Measurements from ENCODE around the gene RPH3AL.
"Not testable (repeated sequence)": the region's sequence is repeated elsewhere in the genome, so short reads cannot be mapped to it uniquely, and the experiment has no call there.

Gene RPH3AL

DNA sequence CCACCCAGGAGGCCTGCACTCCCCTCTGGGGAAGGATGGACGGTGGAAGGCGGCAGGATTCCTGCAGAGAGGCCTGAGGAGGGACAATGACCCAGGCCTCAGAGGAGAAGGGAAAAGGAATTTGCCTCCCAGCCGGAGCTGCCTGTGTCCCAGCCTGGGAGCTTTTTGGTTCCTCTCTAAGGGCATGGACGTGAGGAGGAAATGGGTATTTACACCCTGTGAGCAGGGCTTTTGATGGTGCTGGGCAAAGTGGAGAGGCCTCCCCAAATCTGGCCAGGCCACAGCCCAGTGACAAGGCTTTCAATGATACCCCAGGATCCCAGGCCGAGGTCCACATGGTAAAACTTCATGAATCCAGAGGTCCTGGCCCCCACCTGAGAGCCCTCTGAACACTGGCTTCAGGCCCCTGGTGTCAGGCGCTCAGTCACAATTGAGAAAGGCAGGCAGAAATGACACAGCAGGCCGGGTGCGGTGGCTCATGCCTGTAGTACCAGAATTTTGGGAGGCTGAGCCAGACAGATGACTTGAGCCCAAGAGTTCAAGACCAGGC is 115.1 kb downstream of the RPH3AL start:
- no peak for DNase-seq
- H3K27ac ChIP-seq: no peak overlapping the region
- H3K36me3 ChIP-seq: no peaks in the 10 kb centered on the region
- no peak overlapping the region for H3K4me3 ChIP-seq (ENCODE audit: low read depth, low read length)
- H3K9me3 ChIP-seq (ENCODE audit: severe bottlenecking): no peaks in the 10 kb centered on the region
- TF ChIP-seq, protein P1, sequence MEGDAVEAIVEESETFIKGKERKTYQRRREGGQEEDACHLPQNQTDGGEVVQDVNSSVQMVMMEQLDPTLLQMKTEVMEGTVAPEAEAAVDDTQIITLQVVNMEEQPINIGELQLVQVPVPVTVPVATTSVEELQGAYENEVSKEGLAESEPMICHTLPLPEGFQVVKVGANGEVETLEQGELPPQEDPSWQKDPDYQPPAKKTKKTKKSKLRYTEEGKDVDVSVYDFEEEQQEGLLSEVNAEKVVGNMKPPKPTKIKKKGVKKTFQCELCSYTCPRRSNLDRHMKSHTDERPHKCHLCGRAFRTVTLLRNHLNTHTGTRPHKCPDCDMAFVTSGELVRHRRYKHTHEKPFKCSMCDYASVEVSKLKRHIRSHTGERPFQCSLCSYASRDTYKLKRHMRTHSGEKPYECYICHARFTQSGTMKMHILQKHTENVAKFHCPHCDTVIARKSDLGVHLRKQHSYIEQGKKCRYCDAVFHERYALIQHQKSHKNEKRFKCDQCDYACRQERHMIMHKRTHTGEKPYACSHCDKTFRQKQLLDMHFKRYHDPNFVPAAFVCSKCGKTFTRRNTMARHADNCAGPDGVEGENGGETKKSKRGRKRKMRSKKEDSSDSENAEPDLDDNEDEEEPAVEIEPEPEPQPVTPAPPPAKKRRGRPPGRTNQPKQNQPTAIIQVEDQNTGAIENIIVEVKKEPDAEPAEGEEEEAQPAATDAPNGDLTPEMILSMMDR (IDR thresholded peaks at IDR 0.05; ENCODE audit: low read depth, low read length): no peak
- H3K27me3 ChIP-seq (ENCODE audit: insufficient read depth, low read depth, severe bottlenecking): no peaks in the 10 kb centered on the region

DNA sequence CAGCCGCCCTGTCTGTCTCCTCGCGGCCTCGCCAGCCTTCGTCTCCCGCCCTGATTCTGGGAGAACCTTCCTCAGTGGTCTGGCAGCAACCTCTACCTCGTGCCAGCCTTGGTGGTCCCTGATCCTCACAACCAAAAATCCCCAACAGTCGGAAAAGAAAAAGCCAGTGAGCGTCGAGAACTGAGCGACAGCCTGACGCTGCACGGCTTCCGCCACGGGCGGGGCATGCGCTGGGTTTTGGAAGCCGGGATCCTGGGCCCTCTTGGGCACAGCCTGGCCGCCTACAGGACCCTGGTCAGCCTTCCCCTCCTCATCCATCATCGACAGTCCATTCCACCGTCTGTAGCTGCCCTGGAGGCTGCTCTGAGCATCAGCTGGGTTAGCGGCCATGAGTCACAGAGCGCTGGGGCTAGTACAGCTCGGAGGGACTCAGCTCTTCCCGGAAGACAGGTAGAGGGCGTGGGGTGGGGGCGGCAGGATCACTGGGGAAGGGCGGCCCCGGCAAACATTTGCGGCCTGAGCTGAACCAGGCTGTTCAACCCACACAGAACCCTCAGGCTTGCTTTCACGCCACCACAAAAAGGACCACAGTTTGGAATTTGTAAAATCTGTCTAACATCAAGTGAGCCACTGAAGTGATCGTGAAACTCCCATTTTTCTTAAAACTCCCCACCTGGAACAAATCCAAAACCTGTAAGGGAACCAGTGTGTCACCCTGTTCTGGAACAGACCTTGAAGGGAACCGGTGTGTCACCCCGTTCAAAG is 115.8 kb downstream of the RPH3AL start:
- Histone ChIP-seq H3K4me3 (ENCODE audit: low read depth, low read length) (no peak overlapping the region), H3K9me3 (ENCODE audit: severe bottlenecking) (no peaks in the 10 kb centered on the region), H3K36me3 (no peaks in the 10 kb centered on the region), H3K27me3 (ENCODE audit: insufficient read depth, low read depth, severe bottlenecking) (no peaks in the 10 kb centered on the region), H3K27ac (no peak overlapping the region)
- TF ChIP-seq, protein P1 (IDR thresholded peaks at IDR 0.05; ENCODE audit: low read depth, low read length): no peak
- no peak for DNase-seq

DNA sequence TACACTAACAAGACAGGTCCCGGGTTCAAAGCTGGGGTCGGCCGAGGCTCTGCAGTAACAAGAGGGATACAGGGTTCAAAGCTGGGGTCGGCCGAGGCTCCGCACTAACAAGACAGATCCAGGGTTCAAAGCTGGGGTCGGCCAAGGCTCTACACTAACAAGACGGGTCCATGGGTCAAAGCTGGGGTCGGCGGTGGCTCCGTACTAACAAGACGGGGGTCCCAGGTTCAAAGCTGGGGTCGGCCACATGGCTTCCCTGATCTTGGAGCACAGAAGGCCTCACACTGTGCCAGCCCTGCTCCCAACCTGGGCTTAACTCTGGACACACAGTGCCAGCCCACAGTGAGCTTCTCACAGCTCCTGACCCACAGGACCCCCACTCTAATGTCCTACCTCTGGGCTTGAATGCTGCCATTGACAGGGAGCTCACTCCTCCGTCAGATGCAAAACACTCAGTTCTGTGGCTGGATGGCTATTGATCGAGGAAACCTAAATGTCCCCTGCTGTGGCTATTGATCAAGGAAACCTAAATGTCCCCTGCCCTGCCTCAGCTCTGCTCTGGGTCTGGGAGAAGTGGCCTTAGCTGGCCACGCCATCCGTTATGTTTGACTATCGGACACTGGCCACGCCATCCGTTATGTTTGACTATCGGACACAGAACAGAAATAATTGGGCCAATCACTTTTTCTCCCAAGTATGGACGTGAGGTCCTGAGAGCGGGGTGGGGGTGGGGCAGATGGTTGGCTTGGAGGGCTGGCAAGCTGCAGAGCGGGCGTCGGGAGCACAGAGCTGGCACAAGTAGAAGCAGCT is 116.6 kb downstream of the RPH3AL start:
- Histone ChIP-seq H3K9me3 (ENCODE audit: severe bottlenecking) (no peaks in the 10 kb centered on the region), H3K4me3 (ENCODE audit: low read depth, low read length) (no peak overlapping the region), H3K36me3 (no peaks in the 10 kb centered on the region), H3K27me3 (ENCODE audit: insufficient read depth, low read depth, severe bottlenecking) (no peaks in the 10 kb centered on the region), H3K27ac (no peak overlapping the region)
- DNase-seq: no peak
- TF ChIP-seq, protein P1 (IDR thresholded peaks at IDR 0.05; ENCODE audit: low read depth, low read length): no peak

DNA sequence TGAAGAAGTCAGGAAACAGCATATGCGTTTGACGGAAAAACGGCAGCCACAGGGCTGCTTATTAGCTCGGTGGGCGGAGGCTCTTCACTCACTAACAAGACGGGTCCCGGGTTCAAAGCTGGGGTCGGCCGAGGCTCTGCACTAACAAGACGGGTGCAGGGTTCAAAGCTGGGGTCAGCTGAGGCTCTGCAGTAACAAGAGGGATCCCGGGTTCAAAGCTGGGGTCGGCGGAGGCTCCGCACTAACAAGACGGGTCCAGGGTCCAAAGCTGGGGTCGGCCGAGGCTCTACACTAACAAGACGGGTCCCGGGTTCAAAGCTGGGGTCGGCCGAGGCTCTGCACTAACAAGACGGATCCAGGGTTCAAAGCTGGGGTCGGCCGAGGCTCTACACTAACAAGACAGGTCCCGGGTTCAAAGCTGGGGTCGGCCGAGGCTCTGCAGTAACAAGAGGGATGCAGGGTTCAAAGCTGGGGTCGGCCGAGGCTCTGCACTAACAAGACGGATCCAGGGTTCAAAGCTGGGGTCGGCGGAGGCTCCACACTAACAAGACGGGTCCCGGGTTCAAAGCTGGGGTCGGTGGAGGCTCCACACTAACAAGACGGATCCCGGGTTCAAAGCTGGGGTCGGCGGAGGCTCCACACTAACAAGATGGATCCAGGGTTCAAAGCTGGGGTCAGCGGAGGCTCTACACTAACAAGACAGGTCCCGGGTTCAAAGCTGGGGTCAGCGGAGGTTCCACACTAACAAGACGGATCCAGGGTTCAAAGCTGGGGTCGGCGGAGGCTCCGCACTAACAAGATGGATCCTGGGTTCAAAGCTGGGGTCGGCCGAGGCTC is 117.4 kb downstream of the RPH3AL start:
- H3K36me3 ChIP-seq; H3K27ac ChIP-seq; H3K9me3 ChIP-seq (ENCODE audit: severe bottlenecking); H3K27me3 ChIP-seq (ENCODE audit: insufficient read depth, low read depth, severe bottlenecking); H3K4me3 ChIP-seq (ENCODE audit: low read depth, low read length): not testable (repeated sequence)
- peak; percentile 9 for DNase-seq

- H3K27ac ChIP-seq; H3K36me3 ChIP-seq; H3K4me3 ChIP-seq (ENCODE audit: low read depth, low read length); H3K27me3 ChIP-seq (ENCODE audit: insufficient read depth, low read depth, severe bottlenecking); H3K9me3 ChIP-seq (ENCODE audit: severe bottlenecking): not testable (repeated sequence)
- DNase-seq: peak; percentile 6
Measured at GRCh38 chr17:234163-234993, 118.2 kb downstream of the RPH3AL start.

DNA sequence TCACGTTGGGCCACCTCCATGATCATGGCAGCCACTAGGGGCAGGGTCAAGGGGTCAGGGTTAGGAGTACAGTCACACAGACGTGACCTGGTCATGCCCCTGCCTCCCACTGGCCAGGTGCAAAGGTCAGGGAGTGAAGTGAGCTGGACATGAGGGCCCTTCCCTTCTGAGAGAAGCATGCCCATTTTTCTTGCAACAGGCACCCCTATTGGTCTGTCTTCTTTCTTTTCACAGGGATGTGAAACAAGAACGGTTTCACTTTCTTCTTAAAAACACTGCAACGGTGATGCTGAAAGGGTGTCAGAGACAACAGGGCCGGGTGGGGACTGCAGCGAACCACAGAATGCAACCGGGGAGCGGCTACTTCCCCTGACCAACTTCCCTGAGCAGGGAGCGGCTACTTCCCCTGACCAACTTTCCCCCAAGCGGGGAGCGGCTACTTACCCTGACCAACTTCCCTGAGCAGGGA is 119.1 kb downstream of the RPH3AL start:
- no peaks in the 10 kb centered on the region for H3K27me3 ChIP-seq (ENCODE audit: insufficient read depth, low read depth, severe bottlenecking)
- H3K27ac ChIP-seq: no peak overlapping the region
- no peaks in the 10 kb centered on the region for H3K36me3 ChIP-seq
- TF ChIP-seq, protein P1 (IDR thresholded peaks at IDR 0.05; ENCODE audit: low read depth, low read length): no peak
- H3K9me3 ChIP-seq (ENCODE audit: severe bottlenecking): no peaks in the 10 kb centered on the region
- no peak overlapping the region for H3K4me3 ChIP-seq (ENCODE audit: low read depth, low read length)
- peak; percentile 0 for DNase-seq
